HG02840 (cell line): ENCODE data around the gene TCERG1L.
"Not testable (repeated sequence)": the region's sequence is repeated elsewhere in the genome, so short reads cannot be mapped to it uniquely, and the experiment has no call there.

ENCODE experiments used
- ATAC-seq: cut with Tn5 transposase; IDR thresholded peaks from one replicate; pipeline ENCODE4 v1.9.1; 2021; ENCODE audit warnings: mild to moderate bottlenecking, moderate library complexity, moderate number of reproducible peaks; ENCODE audit not compliant: unreplicated experiment, low FRiP score

The TCERG1L gene

GRCh38 chr10:131154306-131155025 is 157.1 kb downstream of the TCERG1L start:
- ATAC-seq, result no peak

DNA sequence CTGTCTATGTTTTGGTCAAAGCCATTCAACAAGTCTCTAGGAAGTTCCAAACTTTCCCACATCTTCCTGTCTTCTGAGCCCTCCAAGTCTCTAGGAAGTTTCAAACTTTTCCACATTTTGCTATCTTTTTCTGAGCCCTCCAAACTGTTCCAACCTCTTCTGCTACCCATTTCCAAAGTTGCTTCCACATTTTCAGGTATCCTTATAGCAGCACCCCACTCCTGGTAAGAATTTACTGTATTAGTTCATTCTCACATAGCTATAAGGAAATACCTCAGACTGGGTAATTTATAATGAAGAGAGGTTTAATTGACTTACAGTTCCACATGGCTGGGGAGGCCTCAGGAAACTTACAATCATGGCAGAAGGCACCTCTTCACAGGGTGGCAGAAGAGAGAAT is 159.1 kb downstream of the TCERG1L start:
- not testable (repeated sequence) for ATAC-seq

- no peak for ATAC-seq
Measured at GRCh38 chr10:131150126-131150525, 161.4 kb downstream of the TCERG1L start.

DNA sequence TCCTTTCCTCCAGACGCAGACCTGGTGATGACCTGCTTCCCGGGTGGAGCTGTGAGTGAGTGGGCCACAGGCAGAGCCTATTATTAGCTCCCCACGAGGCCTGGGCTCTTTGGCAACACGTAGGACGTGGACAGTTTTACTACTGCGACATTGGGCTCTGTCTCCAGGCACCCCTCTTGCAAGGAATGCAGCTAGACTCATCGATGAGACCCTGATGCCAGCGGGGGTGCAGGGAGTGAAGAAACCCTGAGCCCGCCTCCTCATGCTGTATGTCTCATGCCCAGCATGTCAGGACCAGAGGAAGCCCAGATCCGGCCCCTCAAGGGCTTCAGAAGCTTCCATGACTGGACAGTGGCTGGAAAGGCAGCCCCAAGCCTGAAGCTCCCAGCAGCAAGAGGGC is 161.9 kb downstream of the TCERG1L start:
- ATAC-seq, result no peak

- ATAC-seq, result no peak
Measured at GRCh38 chr10:131149111-131149510, 162.4 kb downstream of the TCERG1L start.

DNA sequence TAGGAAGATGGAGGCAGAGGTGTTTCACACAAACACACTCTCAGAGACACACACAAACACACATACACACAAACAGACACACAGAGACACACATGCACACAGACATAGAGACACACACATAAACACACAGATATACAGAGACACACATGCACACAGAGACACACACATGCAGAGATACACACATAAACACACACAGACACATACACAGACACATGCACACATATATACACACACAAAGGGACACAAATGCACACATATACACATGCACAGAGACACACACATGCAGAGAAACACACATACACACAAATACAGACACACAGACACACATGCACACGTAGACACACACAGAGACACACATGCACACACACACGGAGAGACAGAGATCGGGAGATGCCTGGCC is 163.3 kb downstream of the TCERG1L start:
- no peak for ATAC-seq

GRCh38 chr10:131147301-131147975 is 164.1 kb downstream of the TCERG1L start:
- ATAC-seq, result no peak

DNA sequence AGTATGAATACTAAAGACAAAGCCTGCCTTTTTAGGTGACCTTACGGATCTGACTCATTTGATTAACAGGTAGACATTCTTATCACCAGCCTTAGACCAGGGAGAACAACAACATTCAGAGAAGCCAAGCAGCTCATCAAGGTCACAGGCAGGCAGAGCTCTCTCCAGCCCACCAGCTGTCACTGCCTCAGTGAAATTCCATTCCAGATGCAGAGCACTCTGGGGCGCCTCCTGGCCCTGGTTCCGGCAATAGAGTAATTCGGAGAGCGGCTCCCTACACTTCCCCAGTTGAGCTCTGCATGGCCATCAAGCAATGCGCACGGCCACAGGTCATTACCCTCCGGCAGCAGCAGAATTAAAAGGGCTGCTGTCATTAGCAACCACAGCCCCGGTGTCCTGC is 164.7 kb downstream of the TCERG1L start:
- ATAC-seq, result no peak

DNA sequence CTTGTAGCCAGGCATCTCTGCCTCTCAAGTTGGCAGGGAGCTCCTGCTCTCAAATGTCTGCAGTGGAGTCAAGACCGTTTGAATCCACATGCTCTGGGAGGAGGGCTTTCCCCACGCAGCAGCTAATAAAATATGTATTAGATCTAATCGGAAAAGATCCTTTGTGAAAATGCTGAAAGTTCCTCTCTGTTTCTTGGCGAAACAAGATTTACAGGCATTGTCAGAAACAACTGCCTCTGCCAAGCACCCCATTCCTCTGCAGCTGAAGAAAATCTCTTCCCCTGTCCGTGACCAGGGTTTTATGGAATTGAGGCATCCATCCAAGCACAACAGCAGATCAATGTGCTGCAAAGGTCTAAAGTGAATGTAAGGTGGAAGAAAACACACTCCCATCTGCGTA is 165.8 kb downstream of the TCERG1L start:
- ATAC-seq, result no peak

DNA sequence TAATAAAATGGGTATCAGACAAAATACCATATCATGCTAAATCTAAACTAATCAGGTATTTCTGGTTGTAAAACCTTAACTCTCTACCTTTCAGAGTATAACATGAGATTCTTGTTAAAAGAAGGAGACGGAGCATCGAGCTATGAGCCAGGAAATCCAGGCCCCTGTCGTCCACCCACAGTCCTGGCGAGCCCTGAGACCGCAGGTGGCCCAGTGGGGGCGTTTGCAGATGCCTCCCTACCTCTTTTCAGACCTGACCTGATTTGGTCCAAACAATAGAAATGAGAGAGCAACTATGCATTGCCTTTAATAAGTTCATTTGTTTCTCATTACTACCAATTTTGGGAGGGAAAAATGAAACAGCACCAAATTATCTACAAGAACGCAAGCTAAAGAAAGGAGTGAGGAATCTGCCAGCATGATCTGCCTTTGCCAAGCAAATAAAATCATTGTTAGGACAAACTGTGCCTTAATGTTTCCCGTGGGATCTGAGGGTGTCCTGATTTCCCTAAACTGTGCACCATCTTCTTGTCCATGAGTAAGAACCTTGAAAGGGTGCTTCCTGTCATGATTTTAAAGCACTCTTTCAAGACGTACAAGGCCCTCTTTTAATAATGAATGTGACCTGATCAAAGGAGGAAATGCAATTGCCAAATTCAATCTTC is 166.7 kb downstream of the TCERG1L start:
- no peak for ATAC-seq

DNA sequence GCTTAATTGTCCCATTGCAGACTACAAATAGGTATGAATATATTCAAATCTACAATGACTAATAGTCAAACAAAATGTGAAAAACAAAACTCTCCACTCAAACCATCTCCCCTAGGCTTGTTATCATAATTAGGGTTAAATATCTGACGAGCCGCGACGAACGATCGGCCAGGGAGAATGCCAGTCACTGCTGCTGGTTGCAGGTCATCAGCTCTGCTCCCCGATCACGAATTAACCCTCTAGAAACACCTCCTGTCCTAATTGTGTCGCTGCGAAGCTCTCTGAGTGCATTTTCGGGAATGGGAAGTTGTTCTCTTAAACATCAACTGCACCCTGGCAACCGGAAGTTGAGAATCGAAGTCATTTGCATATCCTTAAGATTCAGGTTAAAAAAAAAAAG is 167.3 kb downstream of the TCERG1L start:
- no peak for ATAC-seq

- no peak for ATAC-seq
Measured at GRCh38 chr10:131143425-131144165, 167.9 kb downstream of the TCERG1L start.

GRCh38 chr10:131142517-131143380 is 168.8 kb downstream of the TCERG1L start:
- ATAC-seq, result no peak

DNA sequence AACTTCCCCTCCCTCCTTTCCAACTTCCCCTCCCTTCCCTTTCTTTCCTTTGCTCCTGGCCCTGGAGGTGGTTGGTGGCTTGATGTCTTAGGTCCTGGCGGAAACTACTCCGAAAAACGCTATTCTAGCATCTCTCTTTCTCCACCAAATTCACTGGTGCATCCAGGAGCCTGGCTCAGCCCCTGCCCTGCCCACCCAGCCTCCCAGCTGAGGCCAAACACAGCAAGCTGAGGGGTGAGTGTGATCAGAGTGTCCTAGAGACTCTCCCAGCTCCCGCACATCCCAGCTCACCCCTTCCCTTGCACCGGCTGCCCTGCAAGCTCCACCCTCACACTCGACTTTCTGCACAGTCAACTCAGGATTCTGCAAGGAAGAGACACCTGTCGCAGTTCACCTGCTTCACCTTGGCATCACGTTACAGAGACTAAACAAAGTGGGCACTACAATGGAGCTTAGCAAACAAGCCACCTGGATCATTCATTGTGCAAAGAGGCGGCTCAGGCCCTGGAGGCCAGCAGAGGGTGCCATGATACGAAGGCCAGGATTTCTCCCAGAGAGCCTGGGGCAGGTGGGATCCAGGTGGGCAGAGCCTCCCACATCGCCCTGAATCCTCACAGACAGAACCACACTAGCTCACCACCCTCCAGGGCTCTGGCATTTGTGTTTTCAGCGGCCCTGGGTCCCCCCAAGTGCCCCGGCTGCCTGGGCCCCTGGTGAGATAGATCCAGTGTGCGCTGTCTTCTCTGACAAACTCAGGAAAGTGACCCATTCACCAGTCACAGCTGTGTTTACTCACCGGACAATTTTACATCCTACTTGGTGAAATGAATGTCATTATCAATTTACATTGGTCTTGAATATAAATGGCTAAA is 169.6 kb downstream of the TCERG1L start:
- no peak for ATAC-seq

GRCh38 chr10:131141207-131141606 is 170.3 kb downstream of the TCERG1L start:
- no peak for ATAC-seq

- ATAC-seq, result no peak
Measured at GRCh38 chr10:131140606-131141005, 170.9 kb downstream of the TCERG1L start.

- ATAC-seq, result no peak
Measured at GRCh38 chr10:131137223-131137622, 174.3 kb downstream of the TCERG1L start.

DNA sequence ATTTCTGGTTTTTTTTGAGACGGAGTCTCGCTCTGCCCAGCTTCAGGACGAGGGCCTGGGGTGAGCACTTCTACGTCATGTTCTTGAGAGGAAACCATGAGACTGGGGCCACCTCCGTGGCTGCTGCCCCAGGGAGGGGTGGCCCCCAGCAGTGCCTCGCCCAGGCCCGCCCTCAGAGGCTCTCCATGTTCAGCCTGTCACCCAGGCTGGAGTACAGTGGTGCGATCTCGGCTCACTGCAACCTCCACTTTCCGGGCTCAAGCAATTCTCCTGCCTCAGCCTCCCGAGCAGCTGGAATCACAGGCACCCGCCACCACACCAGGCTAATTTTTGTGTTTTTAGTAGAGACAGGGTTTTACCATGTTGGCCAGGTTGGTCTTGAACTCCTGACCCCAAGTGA is 175.2 kb downstream of the TCERG1L start:
- ATAC-seq, result not testable (repeated sequence)

- ATAC-seq, result no peak
Measured at GRCh38 chr10:131135716-131136115, 175.8 kb downstream of the TCERG1L start.
